CD4-positive, alpha-beta T cell (primary cell): Measurements from ENCODE around the gene C1QC. TPM values are rescaled to one million over a fixed set of nuclear protein-coding genes. Genes with fewer than 3 reads are reported as not detected.

Experiments
- ATAC-seq: fragments of 200-7000 bp; cut with Tn5 transposase; one replicate; pipeline ENCODE4 v1.10.0; 2022; ENCODE audit warnings: mild to moderate bottlenecking; ENCODE audit not compliant: poor library complexity
- CTCF ChIA-PET: fragments of 350-600 bp; sonication (Branson Sonifier 250); formaldehyde crosslinking; loops from one replicate; lab custom pipeline; 2021; ENCODE audit warnings: antibody characterized with exemption, inconsistent platforms; lab: Charles Lee
- POLR2A ChIA-PET: fragments of 350-600 bp; sonication (Branson Sonifier 250); formaldehyde crosslinking; loops from one replicate; lab custom pipeline; 2021; ENCODE audit warnings: antibody characterized with exemption, inconsistent platforms; lab: Charles Lee
- DNase-seq, 14 experiments: peaks; one replicate each; pipeline ENCODE4 v3.0.0-alpha.2; 2013 to 2020; ENCODE audit warnings: mixed read lengths in 2 of 14
- H3K27ac ChIP-seq, 2 donors: one replicate each; pipeline versions ENCODE4 v1.5.1 to v1.7.0; 2013; ENCODE audit warnings: low read length in 2 of 2, low read depth in 1 of 2, mild to moderate bottlenecking in 1 of 2
- H3K27me3 ChIP-seq, 2 experiments: 1 replicate in 1 of 2; 2 replicates in 1 of 2; pipeline versions ENCODE4 v1.6.1 to v1.7.0; 2013; ENCODE audit warnings: low read length in 2 of 2, control low read depth in 1 of 2, mild to moderate bottlenecking in 1 of 2, moderate library complexity in 1 of 2; ENCODE audit not compliant: insufficient read depth in 2 of 2, control insufficient read depth in 1 of 2
- H3K36me3 ChIP-seq: one replicate; pipeline ENCODE4 v1.6.1; 2013; ENCODE audit warnings: low read length, control low read depth; ENCODE audit not compliant: insufficient read depth
- H3K4me1 ChIP-seq: one replicate; pipeline ENCODE4 v1.6.1; 2013; ENCODE audit warnings: low read length, control low read depth; ENCODE audit not compliant: insufficient read depth
- H3K4me3 ChIP-seq: one replicate; pipeline ENCODE4 v1.5.1; 2013; ENCODE audit warnings: mild to moderate bottlenecking, low read length, moderate library complexity
- H3K9me3 ChIP-seq, 2 experiments: 1 replicate in 1 of 2; 2 replicates in 1 of 2; pipeline versions ENCODE4 v1.6.1 to v1.7.0; 2013; ENCODE audit warnings: low read length in 2 of 2, mild to moderate bottlenecking in 2 of 2, control low read depth in 1 of 2, moderate library complexity in 1 of 2; ENCODE audit not compliant: control insufficient read depth in 1 of 2, insufficient read depth in 1 of 2
- H3K27ac Mint-ChIP-seq: one replicate; pipeline ENCODE4 v1.8.0; 2020; ENCODE audit warnings: mixed read lengths
- H3K27me3 Mint-ChIP-seq: one replicate; pipeline ENCODE4 v1.8.0; 2021; ENCODE audit warnings: mixed read lengths
- H3K36me3 Mint-ChIP-seq: one replicate; pipeline ENCODE4 v1.8.0; 2021; ENCODE audit warnings: low read depth, mixed read lengths
- H3K4me1 Mint-ChIP-seq: one replicate; pipeline ENCODE4 v1.8.0; 2021; ENCODE audit warnings: low read depth, mixed read lengths
- H3K4me3 Mint-ChIP-seq: one replicate; pipeline ENCODE4 v1.8.0; 2020; ENCODE audit warnings: mild to moderate bottlenecking, mixed read lengths
- H3K9me3 Mint-ChIP-seq: one replicate; pipeline ENCODE4 v1.8.0; 2020; ENCODE audit warnings: mixed read lengths
- intact Hi-C, 2 experiments: fragments of 100-400 bp; cut with DNase I in 1 of 2; cut with micrococcal nuclease in 1 of 2; formaldehyde crosslinking; loops; one replicate each; pipeline versions ENCODE4 v1.15.1 to v1.9.0; 2023 to 2025; cut with DNase I, micrococcal nuclease
- total RNA-seq, 174 experiments: library from RNA in 2 of 174; stranded (reverse) in 2 of 174; gene quantifications; one replicate each; pipeline ENCODE4 v1.2.3 and lab custom pipeline; 2021 to 2026
- TF ChIP-seq, protein P1 (sequence below): fragments of 200-600 bp; IDR thresholded peaks from one replicate; pipeline ENCODE4 v1.8.0; 2022; ENCODE audit warnings: antibody characterized with exemption, mild to moderate bottlenecking

C1QC gene
- total RNA-seq, 2 experiments from 2014 or later = not detected

DNA sequence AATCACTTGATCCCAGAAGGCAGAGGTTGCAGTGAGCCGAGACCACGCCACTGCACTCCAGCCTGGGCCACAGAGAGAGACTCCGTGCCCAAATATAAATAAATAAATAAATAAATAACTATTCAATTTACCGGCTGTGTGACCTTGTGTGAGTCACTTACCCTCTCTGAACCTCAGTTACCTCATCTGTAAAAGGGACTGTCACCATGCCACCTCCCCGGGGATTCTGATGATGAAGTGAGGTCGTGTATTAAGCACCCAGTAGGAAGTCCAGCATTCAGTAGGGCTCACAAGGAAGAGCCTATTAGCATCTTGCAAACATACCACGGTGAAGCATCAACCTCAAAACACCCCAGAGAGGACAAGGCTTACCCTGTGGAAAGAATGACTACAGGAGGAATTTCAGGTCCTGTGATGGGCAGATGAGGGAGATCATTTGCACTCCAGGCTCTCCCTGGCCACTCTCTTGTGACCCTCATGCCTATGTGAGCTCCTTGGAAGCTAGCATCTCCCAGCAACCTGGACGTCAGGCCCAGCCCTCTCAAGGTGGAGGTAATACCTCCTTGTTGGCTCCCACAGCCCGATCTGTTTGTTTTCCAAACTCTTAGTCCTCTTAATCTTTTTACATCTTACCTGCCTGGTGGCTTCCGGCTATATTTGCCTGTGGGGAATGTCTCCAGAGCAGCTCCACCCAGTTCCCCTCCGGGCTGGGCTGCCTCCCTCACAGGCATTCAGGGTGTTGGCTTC is 14.6 kb upstream of the C1QC start:
- no peaks in the 10 kb centered on the region for H3K36me3 ChIP-seq
- DNase-seq (no peak), ATAC-seq (no peak)
- ChIA-PET POLR2A (no interaction called here), CTCF (no interaction called here)
- no peak overlapping the region for H3K4me3 ChIP-seq
- Mint-ChIP-seq H3K4me3 (no peak overlapping the region), H3K27ac (no peak overlapping the region), H3K27me3 (peaks cover 74% of the 10 kb centered on the region), H3K36me3 (no peaks in the 10 kb centered on the region), H3K4me1 (no peaks in the 10 kb centered on the region), H3K9me3 (no peaks in the 10 kb centered on the region)
- peaks cover 15 to 18% of the 10 kb centered on the region in 2 experiments for H3K27me3 ChIP-seq
- intact Hi-C loops = no loop called here
- no peak overlapping the region for H3K27ac ChIP-seq
- no peaks in the 10 kb centered on the region for H3K4me1 ChIP-seq
- H3K9me3 ChIP-seq = peaks cover 0 to 3% of the 10 kb centered on the region in 2 experiments
- TF ChIP-seq, protein P1, sequence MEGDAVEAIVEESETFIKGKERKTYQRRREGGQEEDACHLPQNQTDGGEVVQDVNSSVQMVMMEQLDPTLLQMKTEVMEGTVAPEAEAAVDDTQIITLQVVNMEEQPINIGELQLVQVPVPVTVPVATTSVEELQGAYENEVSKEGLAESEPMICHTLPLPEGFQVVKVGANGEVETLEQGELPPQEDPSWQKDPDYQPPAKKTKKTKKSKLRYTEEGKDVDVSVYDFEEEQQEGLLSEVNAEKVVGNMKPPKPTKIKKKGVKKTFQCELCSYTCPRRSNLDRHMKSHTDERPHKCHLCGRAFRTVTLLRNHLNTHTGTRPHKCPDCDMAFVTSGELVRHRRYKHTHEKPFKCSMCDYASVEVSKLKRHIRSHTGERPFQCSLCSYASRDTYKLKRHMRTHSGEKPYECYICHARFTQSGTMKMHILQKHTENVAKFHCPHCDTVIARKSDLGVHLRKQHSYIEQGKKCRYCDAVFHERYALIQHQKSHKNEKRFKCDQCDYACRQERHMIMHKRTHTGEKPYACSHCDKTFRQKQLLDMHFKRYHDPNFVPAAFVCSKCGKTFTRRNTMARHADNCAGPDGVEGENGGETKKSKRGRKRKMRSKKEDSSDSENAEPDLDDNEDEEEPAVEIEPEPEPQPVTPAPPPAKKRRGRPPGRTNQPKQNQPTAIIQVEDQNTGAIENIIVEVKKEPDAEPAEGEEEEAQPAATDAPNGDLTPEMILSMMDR = no peak

GRCh38 chr1:22629886-22630285 is 13.5 kb upstream of the C1QC start:
- H3K4me1 Mint-ChIP-seq = no peaks in the 10 kb centered on the region

DNA sequence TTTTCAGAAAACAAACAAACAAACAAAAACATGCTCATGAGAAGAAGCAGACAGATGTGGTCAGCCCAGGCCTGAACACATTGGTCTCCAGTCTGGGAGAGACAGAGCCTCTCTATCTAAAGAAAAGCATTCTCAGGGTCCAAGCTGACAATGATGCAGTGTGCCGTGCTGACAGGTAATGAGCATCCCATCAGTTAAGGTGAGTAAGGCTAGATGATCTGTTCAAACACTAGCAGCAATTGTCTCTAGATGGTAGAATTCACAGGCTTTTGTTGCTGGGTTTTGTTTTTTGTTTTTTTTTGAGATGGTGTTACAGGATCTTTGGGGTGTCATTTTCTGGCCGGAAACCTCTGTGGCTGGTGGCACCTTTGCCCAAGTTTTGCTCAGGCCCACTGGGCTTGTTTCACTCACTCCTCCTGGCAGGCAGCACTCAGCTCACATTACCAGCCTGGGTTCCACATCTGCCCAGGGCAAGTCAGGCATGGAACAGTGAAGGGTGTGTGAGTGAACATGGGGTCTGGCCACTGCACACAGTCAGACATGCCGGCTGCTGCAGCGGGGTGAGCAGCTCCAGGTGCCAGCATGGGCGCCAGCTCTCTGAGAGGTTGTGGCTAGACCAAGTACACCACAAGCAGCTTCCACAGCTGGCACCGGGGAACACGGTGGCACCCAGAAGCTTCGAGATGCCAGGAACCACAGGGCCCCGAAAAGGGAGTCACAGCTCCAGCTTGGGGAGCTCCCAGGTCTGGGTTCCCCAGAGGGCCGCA is 9.6 kb upstream of the C1QC start:
- peaks cover 41% of the 10 kb centered on the region for H3K27me3 Mint-ChIP-seq
- no peak overlapping the region for H3K27ac Mint-ChIP-seq
- TF ChIP-seq, protein P1 = no peak
- Histone ChIP-seq H3K27ac (no peak overlapping the region), H3K4me3 (no peak overlapping the region), H3K9me3 (peaks cover 0 to 18% of the 10 kb centered on the region in 2 experiments), H3K27me3 (peaks cover 8 to 9% of the 10 kb centered on the region in 2 experiments), H3K36me3 (no peaks in the 10 kb centered on the region), H3K4me1 (no peaks in the 10 kb centered on the region)
- intact Hi-C loops = no loop called here
- ATAC-seq (no peak), DNase-seq (peak in 1 of 14 experiments; percentile 12)
- no peak overlapping the region for H3K4me3 Mint-ChIP-seq
- ChIA-PET POLR2A (no interaction called here), CTCF (no interaction called here)
- no peaks in the 10 kb centered on the region for H3K9me3 Mint-ChIP-seq
- H3K36me3 Mint-ChIP-seq = no peaks in the 10 kb centered on the region
- H3K4me1 Mint-ChIP-seq = no peaks in the 10 kb centered on the region

More at GRCh38 chr1:22629886-22630285, 13.5 kb upstream of the C1QC start:
- H3K36me3 ChIP-seq = no peaks in the 10 kb centered on the region
- Mint-ChIP-seq H3K27ac (no peak overlapping the region), H3K9me3 (no peaks in the 10 kb centered on the region), H3K4me3 (no peak overlapping the region), H3K36me3 (no peaks in the 10 kb centered on the region), H3K27me3 (peaks cover 65% of the 10 kb centered on the region)
- H3K27me3 ChIP-seq = peaks cover 16 to 18% of the 10 kb centered on the region in 2 experiments
- CTCF ChIA-PET = no interaction called here
- TF ChIP-seq, protein P1 = no peak
- POLR2A ChIA-PET = no interaction called here
- no peak overlapping the region for H3K4me3 ChIP-seq
- DNase-seq (no peak), ATAC-seq (no peak)
- intact Hi-C loops = no loop called here
- no peaks in the 10 kb centered on the region for H3K4me1 ChIP-seq
- peaks cover 0 to 10% of the 10 kb centered on the region in 2 experiments for H3K9me3 ChIP-seq
- no peak overlapping the region for H3K27ac ChIP-seq
